Measurements from ENCODE around the gene LINGO4.
A peak's percentile ranks its signal among the peaks of the same experiment; 100 is the strongest.

The LINGO4 gene

GRCh38 chr1:151805066-151805820 is at the start of gene LINGO4:
LINGO4 (minus strand) TSS chr1:151805419; CDS start chr1:151802704, 2,715 bp downstream.
- DNase-seq: no peak

- DNase-seq: no peak
These were observed 49.4 kb upstream of the LINGO4 start for GRCh38 chr1:151854658-151855057.

- no peak for DNase-seq
These were observed 48.3 kb upstream of the LINGO4 start, which contains the start of gene THEM5 for GRCh38 chr1:151853411-151853943. THEM5 (minus strand) TSS chr1:151853712; CDS start chr1:151853565, 147 bp downstream.

- no peak for DNase-seq
These were observed 47.5 kb upstream of the LINGO4 start for GRCh38 chr1:151852733-151853132.

- DNase-seq: no peak
These were observed 46.7 kb upstream of the LINGO4 start for GRCh38 chr1:151851886-151852285.

- DNase-seq: no peak
These were observed 44.7 kb upstream of the LINGO4 start for GRCh38 chr1:151849871-151850270.

GRCh38 chr1:151849126-151849525 is 43.9 kb upstream of the LINGO4 start:
- DNase-seq: no peak

- DNase-seq: no peak
These were observed 42.8 kb upstream of the LINGO4 start for GRCh38 chr1:151847867-151848596.

GRCh38 chr1:151846686-151847237 is 41.5 kb upstream of the LINGO4 start:
- no peak for DNase-seq

- no peak for DNase-seq
These were observed 40.9 kb upstream of the LINGO4 start for GRCh38 chr1:151846062-151846568.

- no peak for DNase-seq
These were observed 38.2 kb upstream of the LINGO4 start for GRCh38 chr1:151843398-151843797.

GRCh38 chr1:151841141-151841540 is 35.9 kb upstream of the LINGO4 start:
- DNase-seq: no peak

- no peak for DNase-seq
These were observed 35.2 kb upstream of the LINGO4 start for GRCh38 chr1:151840421-151840820.

- DNase-seq: peak; percentile 81
These were observed 34.5 kb upstream of the LINGO4 start, which contains the start of gene C2CD4D for GRCh38 chr1:151839457-151840403. C2CD4D (minus strand) TSS chr1:151839820; CDS start chr1:151838989, 831 bp downstream.

- DNase-seq: no peak
These were observed 33.8 kb upstream of the LINGO4 start for GRCh38 chr1:151839082-151839412.

GRCh38 chr1:151838222-151839081 is 33.2 kb upstream of the LINGO4 start:
- no peak for DNase-seq

- DNase-seq: no peak
These were observed 32.6 kb upstream of the LINGO4 start for GRCh38 chr1:151837884-151838221.

- DNase-seq: no peak
These were observed 32.0 kb upstream of the LINGO4 start for GRCh38 chr1:151837197-151837596.

GRCh38 chr1:151835596-151835995 is 30.4 kb upstream of the LINGO4 start:
- DNase-seq: no peak

- DNase-seq: no peak
These were observed 29.0 kb upstream of the LINGO4 start for GRCh38 chr1:151834239-151834638.

GRCh38 chr1:151833172-151833900 is 28.1 kb upstream of the LINGO4 start:
- no peak for DNase-seq
